ENCODE measurements around the gene SUPT20HL2.
"Not testable (repeated sequence)": the region's sequence is repeated elsewhere in the genome, so short reads cannot be mapped to it uniquely, and the experiment has no call there.

GRCh38 chrX:24310916-24311315 is 3.0 kb downstream of the SUPT20HL2 start:
- TF ChIP-seq CTCF (IDR thresholded peaks at IDR 0.05 in 2 of 3, conservative IDR thresholded peaks at IDR 0.05 in 1 of 3; ENCODE audit: control insufficient read depth in 2 of 3, extremely low read depth in 1 of 3, insufficient read depth in 1 of 3, low read depth in 3 of 3, low read length in 3 of 3); TAF1 (IDR thresholded peaks at IDR 0.05; ENCODE audit: borderline replicate concordance, low read depth, low read length); POLR2AphosphoS5 (IDR thresholded peaks at IDR 0.05; ENCODE audit: low read length); ZSCAN29 (IDR thresholded peaks at IDR 0.05); EZH2 (IDR thresholded peaks at IDR 0.05; ENCODE audit: borderline replicate concordance, control insufficient read depth, low read depth, low read length); LARP7 (IDR thresholded peaks at IDR 0.05): not testable (repeated sequence)
